ENCODE results near the gene SPNS3.

Gene SPNS3

GRCh38 chr17:4519361-4519788, 85.6 kb downstream of the SPNS3 start:
- DNase-seq (ENCODE audit: low spot score), result no peak
- no peak for TF ChIP-seq CTCF (IDR thresholded peaks at IDR 0.05; ENCODE audit: extremely low read depth, missing control alignments)

- TF ChIP-seq CTCF (IDR thresholded peaks at IDR 0.05; ENCODE audit: extremely low read depth, missing control alignments), result no peak
Measured at GRCh38 chr17:4520060-4520893, 86.5 kb downstream of the SPNS3 start.

GRCh38 chr17:4520894-4521600, 87.3 kb downstream of the SPNS3 start:
- TF ChIP-seq CTCF (IDR thresholded peaks at IDR 0.05; ENCODE audit: extremely low read depth, missing control alignments), result no peak
- no peak for DNase-seq (ENCODE audit: low spot score)

More at GRCh38 chr17:4520060-4520893, 86.5 kb downstream of the SPNS3 start:
- DNase-seq (ENCODE audit: low spot score), result no peak

- DNase-seq (ENCODE audit: low spot score), result no peak
- TF ChIP-seq CTCF (IDR thresholded peaks at IDR 0.05; ENCODE audit: extremely low read depth, missing control alignments), result no peak
Measured at GRCh38 chr17:4522661-4523060, 88.9 kb downstream of the SPNS3 start.

GRCh38 chr17:4523946-4524345, 90.2 kb downstream of the SPNS3 start:
- no peak for TF ChIP-seq CTCF (IDR thresholded peaks at IDR 0.05; ENCODE audit: extremely low read depth, missing control alignments)
- no peak for DNase-seq (ENCODE audit: low spot score)

- DNase-seq (ENCODE audit: low spot score), result no peak
- no peak for TF ChIP-seq CTCF (IDR thresholded peaks at IDR 0.05; ENCODE audit: extremely low read depth, missing control alignments)
Measured at GRCh38 chr17:4525691-4526397, 92.1 kb downstream of the SPNS3 start.

GRCh38 chr17:4527134-4527533, 93.4 kb downstream of the SPNS3 start:
- no peak for TF ChIP-seq CTCF (IDR thresholded peaks at IDR 0.05; ENCODE audit: extremely low read depth, missing control alignments)
- no peak for DNase-seq (ENCODE audit: low spot score)
